Activated CD8-positive, alpha-beta memory T cell treated with anti-CD3 and anti-CD28 coated beads, Interleukin-2, amount 50 U/mL, for 48 hours (primary cell): ENCODE data around the gene ETFDH.
"Not testable (repeated sequence)": the region's sequence is repeated elsewhere in the genome, so short reads cannot be mapped to it uniquely, and the experiment has no call there.

Experiments used
- DNase-seq: peaks from one replicate; pipeline ENCODE4 v3.0.0-alpha.2; 2020

The ETFDH gene

GRCh38 chr4:158671915-158672806, at the start of gene ETFDH:
ETFDH (plus strand) TSS chr4:158672296; CDS start chr4:158672457, 161 bp downstream.
- peak; percentile 97 for DNase-seq

- DNase-seq = no peak
Observed at GRCh38 chr4:158624889-158625478, 47.1 kb upstream of the ETFDH start.

GRCh38 chr4:158625544-158625943, 46.6 kb upstream of the ETFDH start:
- DNase-seq = no peak

GRCh38 chr4:158630893-158631292, 41.2 kb upstream of the ETFDH start:
- DNase-seq = no peak

- no peak for DNase-seq
Observed at GRCh38 chr4:158636619-158637018, 35.5 kb upstream of the ETFDH start.

- DNase-seq = no peak
Observed at GRCh38 chr4:158644356-158644755, 27.7 kb upstream of the ETFDH start.

GRCh38 chr4:158644760-158645159, 27.3 kb upstream of the ETFDH start:
- no peak for DNase-seq

- DNase-seq = no peak
Observed at GRCh38 chr4:158649111-158649680, 22.9 kb upstream of the ETFDH start.

- no peak for DNase-seq
Observed at GRCh38 chr4:158652920-158653319, 19.2 kb upstream of the ETFDH start.

GRCh38 chr4:158656439-158656838, 15.7 kb upstream of the ETFDH start:
- no peak for DNase-seq

- no peak for DNase-seq
Observed at GRCh38 chr4:158657291-158657690, 14.8 kb upstream of the ETFDH start.

- not testable (repeated sequence) for DNase-seq
Observed at GRCh38 chr4:158663255-158663654, 8.8 kb upstream of the ETFDH start.

- DNase-seq = not testable (repeated sequence)
Observed at GRCh38 chr4:158663707-158664625, 8.1 kb upstream of the ETFDH start.

- no peak for DNase-seq
Observed at GRCh38 chr4:158664806-158665205, 7.3 kb upstream of the ETFDH start.

- DNase-seq = no peak
Observed at GRCh38 chr4:158666892-158667291, 5.2 kb upstream of the ETFDH start.

- DNase-seq = no peak
Observed at GRCh38 chr4:158667651-158668198, 4.4 kb upstream of the ETFDH start.

GRCh38 chr4:158669310-158669709, 2.8 kb upstream of the ETFDH start:
- no peak for DNase-seq

GRCh38 chr4:158670975-158671664, 976 bp upstream of the ETFDH start:
- DNase-seq = peak; percentile 80

- DNase-seq = no peak
Observed at GRCh38 chr4:158671665-158671914, 506 bp upstream of the ETFDH start, which contains the start of gene C4orf46. C4orf46 (minus strand) TSS chr4:158671887; CDS start chr4:158671801, 86 bp downstream.

GRCh38 chr4:158673633-158674032, 1.5 kb downstream of the ETFDH start:
- DNase-seq = no peak

- no peak for DNase-seq
Observed at GRCh38 chr4:158676076-158676475, 4.0 kb downstream of the ETFDH start.

- DNase-seq = no peak
Observed at GRCh38 chr4:158678767-158679166, 6.7 kb downstream of the ETFDH start.
